Measurements from ENCODE around the gene CBFA2T3.

DNA sequence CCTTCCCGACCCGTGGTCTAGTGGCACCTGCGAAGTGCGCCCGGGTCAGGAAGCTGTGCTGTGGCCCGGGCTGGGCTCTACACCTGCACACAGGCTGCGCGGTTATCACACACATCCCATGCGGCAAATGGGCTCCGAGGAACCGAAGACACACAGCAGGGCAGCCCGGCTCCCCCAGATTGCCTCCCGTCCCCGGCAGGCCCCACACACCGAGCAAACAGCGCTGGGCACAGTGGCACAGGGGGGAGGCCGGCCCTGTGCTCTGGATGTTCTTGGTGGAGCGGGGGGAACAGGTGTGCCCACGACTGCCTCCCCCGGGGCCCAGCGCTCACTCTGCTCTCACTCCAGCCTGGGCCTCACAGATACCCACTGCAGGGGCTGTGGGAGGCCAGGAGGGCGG is 81.7 kb downstream of the CBFA2T3 start:
- TF ChIP-seq KDM5A (IDR thresholded peaks at IDR 0.05; ENCODE audit: low read length) (no peak), JUND (IDR thresholded peaks at IDR 0.05; ENCODE audit: low read length) (no peak), SP2 (IDR thresholded peaks at IDR 0.05; ENCODE audit: low read length) (no peak), POLR2A (IDR thresholded peaks at IDR 0.05; ENCODE audit: control extremely low read depth in 1 of 2, low read depth in 2 of 2, low read length in 2 of 2) (no peak), YY1 (IDR thresholded peaks at IDR 0.05; ENCODE audit: low read depth, low read length) (no peak), EZH2 (IDR thresholded peaks at IDR 0.05; ENCODE audit: low read depth, low read length, severe bottlenecking) (no peak), SIN3A (conservative IDR thresholded peaks at IDR 0.05 in 1 of 2, IDR thresholded peaks at IDR 0.05 in 1 of 2; ENCODE audit: low read depth in 1 of 2, low read length in 2 of 2) (no peak)
- TF ChIP-seq, protein P1, sequence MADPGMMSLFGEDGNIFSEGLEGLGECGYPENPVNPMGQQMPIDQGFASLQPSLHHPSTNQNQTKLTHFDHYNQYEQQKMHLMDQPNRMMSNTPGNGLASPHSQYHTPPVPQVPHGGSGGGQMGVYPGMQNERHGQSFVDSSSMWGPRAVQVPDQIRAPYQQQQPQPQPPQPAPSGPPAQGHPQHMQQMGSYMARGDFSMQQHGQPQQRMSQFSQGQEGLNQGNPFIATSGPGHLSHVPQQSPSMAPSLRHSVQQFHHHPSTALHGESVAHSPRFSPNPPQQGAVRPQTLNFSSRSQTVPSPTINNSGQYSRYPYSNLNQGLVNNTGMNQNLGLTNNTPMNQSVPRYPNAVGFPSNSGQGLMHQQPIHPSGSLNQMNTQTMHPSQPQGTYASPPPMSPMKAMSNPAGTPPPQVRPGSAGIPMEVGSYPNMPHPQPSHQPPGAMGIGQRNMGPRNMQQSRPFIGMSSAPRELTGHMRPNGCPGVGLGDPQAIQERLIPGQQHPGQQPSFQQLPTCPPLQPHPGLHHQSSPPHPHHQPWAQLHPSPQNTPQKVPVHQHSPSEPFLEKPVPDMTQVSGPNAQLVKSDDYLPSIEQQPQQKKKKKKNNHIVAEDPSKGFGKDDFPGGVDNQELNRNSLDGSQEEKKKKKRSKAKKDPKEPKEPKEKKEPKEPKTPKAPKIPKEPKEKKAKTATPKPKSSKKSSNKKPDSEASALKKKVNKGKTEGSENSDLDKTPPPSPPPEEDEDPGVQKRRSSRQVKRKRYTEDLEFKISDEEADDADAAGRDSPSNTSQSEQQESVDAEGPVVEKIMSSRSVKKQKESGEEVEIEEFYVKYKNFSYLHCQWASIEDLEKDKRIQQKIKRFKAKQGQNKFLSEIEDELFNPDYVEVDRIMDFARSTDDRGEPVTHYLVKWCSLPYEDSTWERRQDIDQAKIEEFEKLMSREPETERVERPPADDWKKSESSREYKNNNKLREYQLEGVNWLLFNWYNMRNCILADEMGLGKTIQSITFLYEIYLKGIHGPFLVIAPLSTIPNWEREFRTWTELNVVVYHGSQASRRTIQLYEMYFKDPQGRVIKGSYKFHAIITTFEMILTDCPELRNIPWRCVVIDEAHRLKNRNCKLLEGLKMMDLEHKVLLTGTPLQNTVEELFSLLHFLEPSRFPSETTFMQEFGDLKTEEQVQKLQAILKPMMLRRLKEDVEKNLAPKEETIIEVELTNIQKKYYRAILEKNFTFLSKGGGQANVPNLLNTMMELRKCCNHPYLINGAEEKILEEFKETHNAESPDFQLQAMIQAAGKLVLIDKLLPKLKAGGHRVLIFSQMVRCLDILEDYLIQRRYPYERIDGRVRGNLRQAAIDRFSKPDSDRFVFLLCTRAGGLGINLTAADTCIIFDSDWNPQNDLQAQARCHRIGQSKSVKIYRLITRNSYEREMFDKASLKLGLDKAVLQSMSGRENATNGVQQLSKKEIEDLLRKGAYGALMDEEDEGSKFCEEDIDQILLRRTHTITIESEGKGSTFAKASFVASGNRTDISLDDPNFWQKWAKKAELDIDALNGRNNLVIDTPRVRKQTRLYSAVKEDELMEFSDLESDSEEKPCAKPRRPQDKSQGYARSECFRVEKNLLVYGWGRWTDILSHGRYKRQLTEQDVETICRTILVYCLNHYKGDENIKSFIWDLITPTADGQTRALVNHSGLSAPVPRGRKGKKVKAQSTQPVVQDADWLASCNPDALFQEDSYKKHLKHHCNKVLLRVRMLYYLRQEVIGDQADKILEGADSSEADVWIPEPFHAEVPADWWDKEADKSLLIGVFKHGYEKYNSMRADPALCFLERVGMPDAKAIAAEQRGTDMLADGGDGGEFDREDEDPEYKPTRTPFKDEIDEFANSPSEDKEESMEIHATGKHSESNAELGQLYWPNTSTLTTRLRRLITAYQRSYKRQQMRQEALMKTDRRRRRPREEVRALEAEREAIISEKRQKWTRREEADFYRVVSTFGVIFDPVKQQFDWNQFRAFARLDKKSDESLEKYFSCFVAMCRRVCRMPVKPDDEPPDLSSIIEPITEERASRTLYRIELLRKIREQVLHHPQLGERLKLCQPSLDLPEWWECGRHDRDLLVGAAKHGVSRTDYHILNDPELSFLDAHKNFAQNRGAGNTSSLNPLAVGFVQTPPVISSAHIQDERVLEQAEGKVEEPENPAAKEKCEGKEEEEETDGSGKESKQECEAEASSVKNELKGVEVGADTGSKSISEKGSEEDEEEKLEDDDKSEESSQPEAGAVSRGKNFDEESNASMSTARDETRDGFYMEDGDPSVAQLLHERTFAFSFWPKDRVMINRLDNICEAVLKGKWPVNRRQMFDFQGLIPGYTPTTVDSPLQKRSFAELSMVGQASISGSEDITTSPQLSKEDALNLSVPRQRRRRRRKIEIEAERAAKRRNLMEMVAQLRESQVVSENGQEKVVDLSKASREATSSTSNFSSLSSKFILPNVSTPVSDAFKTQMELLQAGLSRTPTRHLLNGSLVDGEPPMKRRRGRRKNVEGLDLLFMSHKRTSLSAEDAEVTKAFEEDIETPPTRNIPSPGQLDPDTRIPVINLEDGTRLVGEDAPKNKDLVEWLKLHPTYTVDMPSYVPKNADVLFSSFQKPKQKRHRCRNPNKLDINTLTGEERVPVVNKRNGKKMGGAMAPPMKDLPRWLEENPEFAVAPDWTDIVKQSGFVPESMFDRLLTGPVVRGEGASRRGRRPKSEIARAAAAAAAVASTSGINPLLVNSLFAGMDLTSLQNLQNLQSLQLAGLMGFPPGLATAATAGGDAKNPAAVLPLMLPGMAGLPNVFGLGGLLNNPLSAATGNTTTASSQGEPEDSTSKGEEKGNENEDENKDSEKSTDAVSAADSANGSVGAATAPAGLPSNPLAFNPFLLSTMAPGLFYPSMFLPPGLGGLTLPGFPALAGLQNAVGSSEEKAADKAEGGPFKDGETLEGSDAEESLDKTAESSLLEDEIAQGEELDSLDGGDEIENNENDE (IDR thresholded peaks at IDR 0.05; ENCODE audit: insufficient replicate concordance, low read length): no peak
- TF ChIP-seq, protein P2, sequence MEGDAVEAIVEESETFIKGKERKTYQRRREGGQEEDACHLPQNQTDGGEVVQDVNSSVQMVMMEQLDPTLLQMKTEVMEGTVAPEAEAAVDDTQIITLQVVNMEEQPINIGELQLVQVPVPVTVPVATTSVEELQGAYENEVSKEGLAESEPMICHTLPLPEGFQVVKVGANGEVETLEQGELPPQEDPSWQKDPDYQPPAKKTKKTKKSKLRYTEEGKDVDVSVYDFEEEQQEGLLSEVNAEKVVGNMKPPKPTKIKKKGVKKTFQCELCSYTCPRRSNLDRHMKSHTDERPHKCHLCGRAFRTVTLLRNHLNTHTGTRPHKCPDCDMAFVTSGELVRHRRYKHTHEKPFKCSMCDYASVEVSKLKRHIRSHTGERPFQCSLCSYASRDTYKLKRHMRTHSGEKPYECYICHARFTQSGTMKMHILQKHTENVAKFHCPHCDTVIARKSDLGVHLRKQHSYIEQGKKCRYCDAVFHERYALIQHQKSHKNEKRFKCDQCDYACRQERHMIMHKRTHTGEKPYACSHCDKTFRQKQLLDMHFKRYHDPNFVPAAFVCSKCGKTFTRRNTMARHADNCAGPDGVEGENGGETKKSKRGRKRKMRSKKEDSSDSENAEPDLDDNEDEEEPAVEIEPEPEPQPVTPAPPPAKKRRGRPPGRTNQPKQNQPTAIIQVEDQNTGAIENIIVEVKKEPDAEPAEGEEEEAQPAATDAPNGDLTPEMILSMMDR (IDR thresholded peaks at IDR 0.05; ENCODE audit: control extremely low read depth in 1 of 3, insufficient read depth in 1 of 3, low read depth in 1 of 3, low read length in 3 of 3): no peak
- TF ChIP-seq, protein P3, sequence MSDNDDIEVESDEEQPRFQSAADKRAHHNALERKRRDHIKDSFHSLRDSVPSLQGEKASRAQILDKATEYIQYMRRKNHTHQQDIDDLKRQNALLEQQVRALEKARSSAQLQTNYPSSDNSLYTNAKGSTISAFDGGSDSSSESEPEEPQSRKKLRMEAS (IDR thresholded peaks at IDR 0.05): no peak
